Epidermal melanocyte (primary cell): ENCODE results near the gene APOO.
"Not testable (repeated sequence)": the region's sequence is repeated elsewhere in the genome, so short reads cannot be mapped to it uniquely, and the experiment has no call there.

ENCODE experiments used
- DNase-seq: peaks from one replicate; pipeline ENCODE4 v3.0.0; 2011; ENCODE audit warnings: low spot score; ENCODE audit not compliant: insufficient read length

The APOO gene

DNA sequence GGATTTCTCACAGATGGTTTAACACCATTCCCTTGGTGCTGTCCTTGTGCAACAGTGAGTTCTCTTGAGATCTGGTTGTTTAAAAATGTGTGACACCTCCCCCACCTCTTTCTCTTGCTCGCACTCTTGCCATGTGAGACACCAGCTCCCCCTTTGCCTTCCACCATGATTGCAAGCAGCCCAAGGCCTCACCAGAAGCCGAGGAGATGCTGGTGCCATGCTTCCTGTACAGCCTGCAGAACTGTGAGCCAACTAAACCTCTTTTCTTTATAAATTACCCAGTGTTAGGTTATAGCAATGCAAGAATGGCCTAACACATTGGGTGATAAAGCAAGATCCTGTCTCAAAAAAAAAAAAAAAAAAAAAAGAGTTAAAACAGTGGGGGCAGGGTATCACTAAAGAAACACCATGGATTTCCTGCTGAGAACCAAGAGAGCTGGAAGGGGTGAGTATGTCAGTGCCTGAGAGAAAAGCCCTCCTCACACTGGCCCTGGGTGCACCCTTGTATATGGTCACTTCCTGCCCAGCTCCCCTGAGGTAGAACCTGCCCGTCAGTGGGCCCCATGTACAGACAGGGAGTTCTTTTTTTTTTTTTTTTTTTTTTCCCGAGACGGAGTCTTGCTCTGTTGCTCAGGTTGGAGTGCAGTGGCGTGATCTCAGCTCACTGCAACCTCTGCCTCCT is 46.4 kb downstream of the APOO start:
- DNase-seq = no peak

DNA sequence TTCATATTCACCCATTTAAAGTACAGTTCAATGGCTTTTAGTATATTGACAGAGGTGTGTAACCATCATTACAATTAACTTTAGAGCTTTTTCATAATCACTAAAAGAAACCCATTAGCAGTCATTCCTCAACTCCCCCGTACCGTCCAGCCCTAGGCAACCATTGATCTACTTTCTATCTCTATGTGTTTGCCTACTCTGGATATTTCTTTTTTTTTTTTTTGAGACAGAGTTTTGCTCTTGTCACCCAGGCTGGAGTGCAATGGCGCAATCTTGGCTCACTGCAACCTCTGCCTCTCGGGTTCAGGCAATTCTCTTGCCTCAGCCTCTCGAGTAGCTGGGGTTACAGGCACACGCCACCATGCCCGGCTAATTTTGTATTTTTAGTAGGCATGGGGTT is 48.5 kb downstream of the APOO start:
- DNase-seq = not testable (repeated sequence)

DNA sequence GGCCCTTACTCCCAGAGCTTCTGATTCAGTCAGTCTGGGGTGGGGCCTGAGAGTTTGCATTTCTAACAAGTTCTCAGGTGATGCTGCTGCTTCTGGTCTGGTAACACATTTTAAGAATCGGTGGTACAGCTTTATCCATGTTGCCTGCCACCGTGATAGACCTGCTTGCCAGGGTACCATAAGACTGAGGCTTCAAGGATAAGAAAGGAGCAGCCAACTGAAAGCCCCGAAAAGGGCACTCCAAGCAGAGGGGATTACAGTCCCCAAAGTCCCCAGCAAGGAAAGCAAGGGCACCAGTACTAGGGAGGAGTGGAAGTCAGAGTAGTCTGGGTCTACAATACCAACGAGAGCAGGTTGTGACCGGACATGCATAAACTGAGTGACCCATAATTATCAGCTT is 49.8 kb downstream of the APOO start:
- no peak for DNase-seq

- no peak for DNase-seq
Measured at GRCh38 chrX:23857363-23857762, 50.4 kb downstream of the APOO start.

GRCh38 chrX:23855569-23855968 is 52.2 kb downstream of the APOO start:
- no peak for DNase-seq

DNA sequence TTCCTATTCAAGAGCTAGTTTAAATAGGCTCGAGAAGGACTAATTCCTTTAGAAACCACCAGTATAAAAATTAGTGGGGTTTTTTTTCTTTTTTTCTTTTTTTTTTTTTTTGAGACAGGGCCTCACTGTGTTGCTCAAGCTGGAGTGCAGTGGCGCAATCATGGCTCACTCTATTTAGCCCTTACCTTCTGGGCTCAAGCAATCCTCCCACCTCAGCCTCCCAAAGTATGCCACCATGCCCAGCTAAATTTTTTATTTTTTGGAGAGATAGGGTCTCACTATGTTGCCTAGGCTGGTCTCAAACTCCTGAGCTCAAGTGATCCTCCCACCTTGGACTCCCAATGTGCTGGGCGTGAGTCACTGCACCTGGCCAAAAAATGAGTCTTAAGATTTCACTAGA is 52.8 kb downstream of the APOO start:
- DNase-seq = no peak

GRCh38 chrX:23854122-23854521 is 53.6 kb downstream of the APOO start:
- no peak for DNase-seq

GRCh38 chrX:23851544-23851943 is 56.2 kb downstream of the APOO start:
- no peak for DNase-seq

DNA sequence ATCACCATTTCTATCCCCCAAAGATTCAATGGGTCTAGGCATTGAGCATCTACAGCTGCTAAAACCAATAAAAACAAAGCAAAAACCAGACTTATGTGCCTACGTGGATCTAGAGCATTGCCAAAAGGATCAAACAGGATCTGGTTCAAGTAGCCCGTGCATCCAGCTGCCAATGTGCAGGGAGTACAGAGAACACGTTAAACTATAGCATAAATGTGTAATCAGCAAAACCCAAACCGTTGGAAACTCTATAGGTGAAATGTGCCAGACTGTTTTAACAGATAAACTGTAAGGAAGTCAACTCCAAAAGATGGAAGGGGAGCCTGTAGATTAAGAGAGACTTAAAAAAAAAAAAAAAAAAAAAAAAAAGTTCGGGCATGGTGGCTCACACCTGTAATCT is 58.5 kb downstream of the APOO start:
- no peak for DNase-seq

- DNase-seq = no peak
Measured at GRCh38 chrX:23845351-23845817, 62.4 kb downstream of the APOO start.

DNA sequence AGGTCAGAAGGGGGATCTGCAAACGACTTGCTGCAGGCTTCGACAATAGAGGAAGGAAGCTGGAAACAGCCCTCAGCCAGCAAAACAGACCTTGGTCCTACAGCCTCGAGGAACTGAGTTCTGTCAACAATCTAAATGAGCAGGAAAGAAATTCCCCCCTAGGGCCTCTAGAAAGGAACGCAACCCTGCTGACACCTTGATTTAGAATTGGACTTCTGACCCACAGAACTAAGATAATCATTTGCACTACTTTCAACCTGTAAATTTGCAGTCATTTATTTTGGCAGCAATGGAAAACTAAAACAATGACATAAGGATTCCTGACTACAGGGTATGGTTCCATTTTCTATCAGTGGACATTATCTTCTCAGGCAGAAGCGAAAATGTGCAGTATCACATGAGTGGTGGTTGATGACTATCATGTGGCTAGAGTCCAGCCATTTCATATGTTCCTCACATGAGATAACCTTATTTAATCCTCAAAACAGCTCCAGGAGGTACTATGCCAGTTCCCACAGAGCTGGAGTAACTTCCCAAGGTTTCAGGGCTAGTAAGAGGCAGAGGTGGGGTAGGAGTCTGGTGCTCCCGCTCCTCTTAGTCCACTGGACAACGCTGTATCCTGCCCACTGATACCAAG is 63.1 kb downstream of the APOO start:
- DNase-seq = no peak

DNA sequence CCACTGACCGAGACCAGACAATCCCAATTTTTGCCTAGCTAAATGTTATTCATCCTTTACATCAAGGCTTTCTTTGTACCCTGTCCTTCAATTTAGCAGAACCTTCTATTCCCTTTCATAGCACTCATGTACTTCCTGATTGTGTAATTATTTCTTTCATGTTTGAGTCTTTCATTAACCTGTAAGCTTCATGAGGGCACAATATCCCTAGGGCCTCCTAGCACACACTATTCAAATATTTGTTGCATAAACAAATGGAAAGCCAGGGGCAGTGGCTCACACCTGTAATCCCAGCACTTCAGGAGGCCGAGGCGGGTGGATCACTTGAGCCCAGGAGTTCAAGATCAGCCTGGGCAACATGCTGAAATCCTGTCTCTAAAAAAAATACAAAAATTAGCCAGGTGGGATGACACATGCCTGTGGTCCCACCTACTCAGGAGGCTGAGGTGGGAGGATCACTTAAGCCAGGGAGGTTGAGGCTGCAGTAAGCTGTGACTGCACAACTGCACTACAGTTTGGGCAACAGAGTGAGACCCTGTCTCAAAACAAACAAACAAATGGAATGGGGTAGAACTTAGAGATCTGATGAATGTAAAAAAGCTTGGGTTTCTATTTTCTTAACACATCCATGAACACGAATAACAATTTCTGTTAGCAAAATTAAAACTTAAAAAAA is 65.8 kb downstream of the APOO start:
- no peak for DNase-seq

GRCh38 chrX:23840674-23841073 is 67.1 kb downstream of the APOO start:
- DNase-seq = no peak

DNA sequence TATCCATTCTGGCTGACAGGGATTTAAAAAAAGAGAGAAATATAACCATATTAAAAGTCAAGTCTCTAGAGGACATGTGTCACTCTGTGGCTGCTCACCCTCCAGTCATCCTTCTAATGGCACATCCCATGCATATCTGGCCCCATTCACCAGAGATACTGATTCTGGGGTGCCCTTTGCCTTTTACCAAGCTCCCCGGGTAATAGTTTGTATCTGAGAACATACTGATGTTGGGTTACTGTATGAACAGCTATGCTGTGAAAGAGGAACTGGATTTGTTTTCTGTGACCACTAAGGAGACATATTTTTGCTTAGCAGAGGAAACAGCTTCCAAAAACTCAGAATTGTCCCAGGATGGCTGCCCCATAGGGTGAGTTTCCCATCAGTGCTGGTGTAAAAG is 68.8 kb downstream of the APOO start:
- no peak for DNase-seq

DNA sequence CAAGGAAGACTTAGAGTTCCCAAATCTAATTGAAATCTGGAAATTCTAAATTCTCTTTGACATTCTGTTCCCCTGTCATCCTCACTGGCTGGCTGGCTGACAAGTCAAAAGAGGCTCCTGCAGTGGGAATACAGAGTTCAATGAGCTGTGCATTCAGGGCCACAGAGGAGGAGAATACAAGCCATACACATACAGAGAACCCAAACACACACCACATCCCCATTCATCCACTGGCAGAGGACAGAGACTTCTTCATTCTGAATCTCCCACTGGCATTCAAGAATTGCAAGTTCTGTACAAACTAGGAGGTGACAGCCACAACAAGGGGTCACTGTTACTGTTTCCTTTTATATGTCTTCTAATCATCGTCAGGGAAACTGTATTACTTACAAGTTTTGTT is 75.0 kb downstream of the APOO start:
- DNase-seq = no peak

DNA sequence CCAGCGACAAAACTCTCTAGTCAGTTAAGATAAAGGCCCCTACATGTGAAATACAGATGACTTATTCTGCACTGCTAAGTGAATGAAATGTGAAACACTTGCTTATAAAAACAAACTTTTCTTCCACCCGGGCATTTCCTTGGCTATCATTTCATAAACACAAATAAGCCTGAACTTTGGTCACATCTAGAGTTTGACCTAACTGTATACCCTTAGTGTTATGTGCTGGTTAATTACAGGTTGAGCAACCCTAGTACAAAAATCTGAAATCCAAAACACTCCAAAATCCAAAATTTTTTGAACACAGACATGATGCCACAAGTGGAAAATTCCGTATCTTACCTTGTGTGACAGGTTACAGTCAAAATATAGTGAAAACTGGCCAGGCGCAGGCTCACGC is 78.9 kb downstream of the APOO start:
- DNase-seq = no peak

- DNase-seq = no peak
Measured at GRCh38 chrX:23826653-23827052, 81.1 kb downstream of the APOO start.

DNA sequence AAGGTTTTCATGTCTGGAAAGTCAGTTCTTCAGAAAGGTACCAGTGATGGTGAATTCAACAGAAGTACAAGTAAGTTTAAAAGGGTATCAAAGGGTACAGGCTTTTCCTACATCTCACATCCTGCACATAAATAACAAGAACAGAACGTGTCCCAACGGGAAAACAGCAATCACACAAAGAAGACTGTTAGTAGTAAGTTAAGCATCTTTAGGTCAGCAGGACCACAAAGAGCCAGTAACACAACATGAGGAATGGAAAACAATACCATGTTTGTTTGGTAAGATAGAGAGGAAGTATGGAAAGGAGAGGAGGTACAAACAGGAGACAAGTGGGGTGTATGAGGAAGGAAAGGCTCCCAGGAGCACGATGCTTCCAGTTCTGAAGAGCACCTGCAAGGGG is 81.5 kb downstream of the APOO start:
- DNase-seq = no peak

DNA sequence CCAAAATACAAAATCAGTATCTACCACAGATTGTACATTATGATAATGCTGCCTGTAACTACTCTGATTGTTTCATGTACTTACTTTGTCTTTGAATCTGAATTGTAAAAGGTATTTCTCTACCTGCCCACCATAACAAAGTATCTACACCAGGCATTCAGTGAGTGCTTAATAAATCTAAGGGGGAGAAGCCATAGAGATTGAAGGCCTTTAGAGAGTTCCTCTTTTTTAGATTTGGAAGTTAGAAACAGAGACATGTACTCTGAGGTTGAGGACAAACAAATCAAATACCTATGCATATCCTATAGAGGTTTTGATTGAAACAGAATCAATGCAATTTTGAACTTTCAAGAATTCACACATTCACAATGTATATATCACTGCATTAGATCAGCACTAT is 82.1 kb downstream of the APOO start:
- DNase-seq = no peak

DNA sequence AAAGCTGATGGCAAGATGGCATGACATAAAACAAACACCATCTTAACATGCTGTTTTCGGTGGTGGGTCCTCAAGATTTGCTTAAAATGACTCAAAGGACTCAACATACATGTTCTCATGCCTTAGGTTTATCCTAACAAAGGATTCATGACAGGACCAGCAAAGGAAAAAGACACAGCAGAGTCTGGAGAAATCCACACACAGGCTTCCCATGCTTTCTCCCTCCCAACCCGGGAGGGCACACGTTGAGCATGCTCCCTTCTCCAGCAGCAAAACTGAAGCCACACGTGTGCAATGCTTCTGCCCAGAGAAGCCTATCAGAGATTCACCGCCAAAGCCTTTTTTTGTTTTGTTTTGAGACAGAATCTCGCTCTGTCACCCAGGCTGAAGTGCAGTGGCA is 84.9 kb downstream of the APOO start:
- DNase-seq = no peak

DNA sequence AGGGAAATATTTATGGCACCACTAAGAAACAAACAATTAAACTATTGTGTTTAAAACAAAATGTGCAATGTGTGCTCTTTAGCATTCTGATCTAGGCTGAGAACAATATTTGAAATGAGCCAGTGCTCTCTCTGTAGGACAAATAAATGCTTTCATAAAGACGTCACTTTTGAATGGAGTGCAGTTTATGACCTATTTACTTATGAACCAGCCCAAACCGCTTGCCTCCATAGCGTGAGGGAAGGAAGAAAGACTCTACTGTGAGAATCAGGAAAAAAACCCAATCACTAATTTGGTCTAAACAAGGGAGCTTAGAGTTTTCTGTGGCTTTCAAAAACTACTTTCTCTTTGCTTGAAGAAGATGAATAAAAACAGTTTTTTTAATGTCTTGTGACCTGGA is 85.3 kb downstream of the APOO start:
- no peak for DNase-seq

- no peak for DNase-seq
Measured at GRCh38 chrX:23821847-23822246, 85.9 kb downstream of the APOO start.
